Peyer's patch (tissue), 4 donors: ENCODE measurements around the gene CMTM8. TPM values are rescaled to one million over a fixed set of nuclear protein-coding genes. Genes with fewer than 3 reads are reported as not detected.

Experiments used
- DNase-seq, 3 donors: peaks; one replicate each; pipeline ENCODE4 v3.0.0-alpha.2; 2017 to 2019
- H3K27ac ChIP-seq, 4 donors: fragments of 200-600 bp; sonication (generic); one replicate each; pipeline ENCODE4 v1.5.1; 2016 to 2019
- H3K27me3 ChIP-seq, 2 donors: fragments of 200-600 bp; sonication (generic); one replicate each; pipeline ENCODE4 v1.5.1; 2019
- H3K36me3 ChIP-seq, 3 donors: fragments of 200-600 bp; sonication (generic); one replicate each; pipeline ENCODE4 v1.5.1; 2016 to 2019
- H3K4me1 ChIP-seq, 4 donors: fragments of 200-600 bp; sonication (generic); one replicate each; pipeline ENCODE4 v1.5.1; 2016 to 2019
- H3K4me3 ChIP-seq, 4 donors: fragments of 200-600 bp; sonication (generic); 1 replicate in 3 of 4; 2 replicates in 1 of 4; pipeline ENCODE4 v1.5.1; 2016 to 2019; ENCODE audit warnings: mild to moderate bottlenecking in 1 of 4
- H3K9me3 ChIP-seq, 4 donors: fragments of 200-600 bp; sonication (generic); one replicate each; pipeline ENCODE4 v1.5.1; 2016 to 2019; ENCODE audit warnings: mild to moderate bottlenecking in 1 of 4
- CTCF ChIP-seq, 6 experiments: fragments of 450-650 bp in 4 of 6; fragments of 200-600 bp in 2 of 6; sonication (generic) in 1 of 6; IDR thresholded peaks; one replicate each; pipeline ENCODE4 v1.5.1; 2017 to 2019; ENCODE audit warnings: antibody characterized with exemption in 6 of 6, mild to moderate bottlenecking in 3 of 6, moderate library complexity in 1 of 6
- POLR2A ChIP-seq, 2 donors: fragments of 450-650 bp; IDR thresholded peaks; one replicate each; pipeline ENCODE4 v1.5.1; 2017; ENCODE audit warnings: antibody characterized with exemption in 2 of 2, mild to moderate bottlenecking in 2 of 2, moderate library complexity in 2 of 2
- small RNA-seq, 2 donors: library from RNA; depleted of rRNA; stranded (forward); fragments of <200 nt; gene quantifications; one replicate each; pipeline ENCODE3, GENCODE V24; 2016
- total RNA-seq, 4 donors: library from RNA; depleted of rRNA; stranded (reverse); fragments of >200 nt; gene quantifications; one replicate each; pipeline ENCODE4 v1.1.0, GENCODE V29; 2016

The CMTM8 gene
- total RNA-seq, 4 donors from 2014 or later: 7.1 to 16.5 (median 13.1) TPM; not detected in 1

GRCh38 chr3:32414522-32415202 is 176.2 kb downstream of the CMTM8 start:
- Histone ChIP-seq H3K36me3 (no peaks in the 10 kb centered on the region), H3K4me1 (peaks cover 0 to 6% (median 0%) of the 10 kb centered on the region in 4 donors), H3K27me3 (no peaks in the 10 kb centered on the region), H3K9me3 (no peaks in the 10 kb centered on the region), H3K4me3 (no peak overlapping the region), H3K27ac (peak overlapping the region; percentile 25 to 78 (median 68))
- no peak for TF ChIP-seq CTCF (IDR thresholded peaks at IDR 0.05)
- TF ChIP-seq POLR2A (IDR thresholded peaks at IDR 0.05): no peak
- DNase-seq: peak in 2 of 3 donors; percentile 76 to 83

GRCh38 chr3:32419742-32420125 is 181.3 kb downstream of the CMTM8 start:
- no peaks in the 10 kb centered on the region for H3K27me3 ChIP-seq
- H3K27ac ChIP-seq: peak overlapping the region; percentile 0 to 84 (median 60)
- no peak for DNase-seq
- no peak overlapping the region for H3K4me3 ChIP-seq
- TF ChIP-seq CTCF (IDR thresholded peaks at IDR 0.05) (no peak), POLR2A (IDR thresholded peaks at IDR 0.05) (no peak)
- no peaks in the 10 kb centered on the region for H3K36me3 ChIP-seq
- H3K4me1 ChIP-seq: peaks cover 2 to 50% (median 24%) of the 10 kb centered on the region in 4 donors
- H3K9me3 ChIP-seq: no peaks in the 10 kb centered on the region

Small RNA genes lying within 50 kb of the gene (small RNA-seq; reads per million reads assigned to genes)
- 0 reads per million in 2 donors for gene AC097639.2

Other genes starting within 250 kb of the CMTM8 start
- 100 to 1,000 TPM in 1 of 4 donors, 10 to 100 TPM in 3; 54.6 to 157 (median 80.6) TPM for gene GPD1L, start 132.1 kb upstream of the CMTM8 start, total RNA-seq
- gene CMTM7, start 153.2 kb downstream of the CMTM8 start, total RNA-seq: 10 to 100 TPM in 2 of 4 donors, 1 to 10 TPM in 2; 5.7 to 41.3 (median 10.5) TPM